SK-N-SH (cell line): ENCODE results near the gene THSD4. TPM values are rescaled to one million over a fixed set of nuclear protein-coding genes. Genes with fewer than 3 reads are reported as not detected.
A peak's percentile ranks its signal among the peaks of the same experiment; 100 is the strongest.

Experiments used
- CTCF ChIA-PET: fragments of 300-600, 350-600 bp; formaldehyde crosslinking; extraction: SDS; loops from one replicate; lab custom pipeline; 2021; lab: Yijun Ruan, JAX
- POLR2A ChIA-PET: fragments of 350-600 bp; sonication (Branson Sonifier 250); formaldehyde crosslinking; extraction: SDS; loops from one replicate; lab custom pipeline; 2020; ENCODE audit warnings: antibody characterized with exemption, inconsistent platforms; lab: Yijun Ruan, JAX
- DNase-seq: peaks from one replicate; pipeline ENCODE4 v3.0.0; 2012
- H2AFZ ChIP-seq: fragments of 200-600 bp; sonication (generic); 2 replicates; pipeline ENCODE4 v1.8.1; 2016; ENCODE audit warnings: antibody characterized with exemption, mild to moderate bottlenecking, low read depth
- H3F3A ChIP-seq: fragments of 200-600 bp; sonication (generic); replicated peaks from 2 replicates; pipeline ENCODE3; 2016; ENCODE audit warnings: antibody characterized with exemption, mild to moderate bottlenecking; ENCODE audit not compliant: insufficient read depth
- H3K27ac ChIP-seq, 2 experiments: fragments of 200-500 bp in 1 of 2; fragments of 200-600 bp in 1 of 2; sonication (Bioruptor generic) in 1 of 2; sonication (generic), shearing (Covaris generic) in 1 of 2; 2 replicates each; pipeline versions ENCODE4 v1.5.1 to v1.6.1; 2014 to 2016; ENCODE audit warnings: low read depth in 2 of 2, inconsistent platforms in 1 of 2, low read length in 1 of 2, mild to moderate bottlenecking in 1 of 2, mixed read lengths in 1 of 2
- H3K27me3 ChIP-seq: fragments of 200-600 bp; sonication (generic), shearing (Covaris generic); 2 replicates; pipeline ENCODE4 v1.6.1; 2016; ENCODE audit warnings: mixed run types; ENCODE audit not compliant: insufficient read depth
- H3K36me3 ChIP-seq, 2 experiments: fragments of 200-500 bp in 1 of 2; fragments of 200-600 bp in 1 of 2; sonication (Bioruptor generic) in 1 of 2; sonication (generic) in 1 of 2; replicated peaks in 1 of 2; 2 replicates each; pipeline versions ENCODE3 to v1.5.1; 2014 to 2016; ENCODE audit warnings: low read length in 1 of 2, mild to moderate bottlenecking in 1 of 2; ENCODE audit not compliant: insufficient read depth in 2 of 2, control insufficient read depth in 1 of 2
- H3K4me1 ChIP-seq, 2 experiments: fragments of 200-500 bp in 1 of 2; fragments of 200-600 bp in 1 of 2; sonication (Bioruptor generic) in 1 of 2; sonication (generic), shearing (Covaris generic) in 1 of 2; 2 replicates each; pipeline versions ENCODE4 v1.5.1 to v1.6.1; 2014 to 2016; ENCODE audit warnings: low read depth in 1 of 2, low read length in 1 of 2, mixed run types in 1 of 2; ENCODE audit not compliant: insufficient read depth in 2 of 2, control insufficient read depth in 1 of 2
- H3K4me2 ChIP-seq: fragments of 200-600 bp; sonication (generic), shearing (Covaris generic); 2 replicates; pipeline ENCODE4 v1.6.1; 2017; ENCODE audit warnings: mixed run types
- H3K4me3 ChIP-seq, 2 experiments: fragments of 200-500 bp in 1 of 2; fragments of 200-600 bp in 1 of 2; sonication (Bioruptor generic) in 1 of 2; sonication (generic), shearing (Covaris generic) in 1 of 2; 2 replicates each; pipeline versions ENCODE4 v1.5.1 to v1.8.1; 2014 to 2016; ENCODE audit warnings: low read depth in 2 of 2, inconsistent platforms in 1 of 2, low read length in 1 of 2, mild to moderate bottlenecking in 1 of 2, mixed read lengths in 1 of 2, moderate library complexity in 1 of 2
- H3K79me2 ChIP-seq: fragments of 200-600 bp; sonication (generic); 2 replicates; pipeline ENCODE4 v1.8.1; 2017; ENCODE audit warnings: mild to moderate bottlenecking; ENCODE audit not compliant: insufficient read depth
- H3K9ac ChIP-seq: fragments of 200-600 bp; sonication (generic); 2 replicates; pipeline ENCODE4 v1.6.1; 2017; ENCODE audit warnings: mixed run types
- H3K9me2 ChIP-seq: fragments of 200-600 bp; sonication (generic); 2 replicates; pipeline ENCODE4 v1.6.1; 2017; ENCODE audit warnings: mixed run types
- H3K9me3 ChIP-seq: fragments of 200-600 bp; sonication (generic); 2 replicates; pipeline ENCODE4 v1.6.1; 2017; ENCODE audit warnings: mixed run types, mild to moderate bottlenecking, moderate library complexity
- H4K20me1 ChIP-seq: fragments of 200-600 bp; sonication (generic); 2 replicates; pipeline ENCODE4 v1.6.1; 2017; ENCODE audit warnings: mild to moderate bottlenecking, mixed run types; ENCODE audit not compliant: insufficient read depth
- EZH2phosphoT487 ChIP-seq: fragments of 200-600 bp; sonication (generic); IDR thresholded peaks from 2 replicates; pipeline ENCODE4 v1.6.1; 2017; ENCODE audit warnings: low read depth, mixed run types, mild to moderate bottlenecking, antibody characterized with exemption, moderate library complexity, borderline replicate concordance
- FOSL2 ChIP-seq: IDR thresholded peaks from 2 replicates; pipeline ENCODE4 v1.4.0; 2012; ENCODE audit warnings: low read depth, mild to moderate bottlenecking, moderate library complexity, borderline replicate concordance
- FOXJ3 ChIP-seq: sonication (generic); formaldehyde crosslinking; IDR thresholded peaks from 2 replicates; pipeline ENCODE4 v1.5.1; 2020; ENCODE audit warnings: mild to moderate bottlenecking, missing genetic modification reagents
- FOXM1 ChIP-seq: IDR thresholded peaks from 2 replicates; pipeline ENCODE4 v1.4.0; 2012; ENCODE audit warnings: low read depth, mild to moderate bottlenecking
- GATA2 ChIP-seq: sonication (generic); formaldehyde crosslinking; IDR thresholded peaks from 2 replicates; pipeline ENCODE4 v1.5.0; 2020; ENCODE audit warnings: mild to moderate bottlenecking, missing genetic modification reagents
- MEF2A ChIP-seq: IDR thresholded peaks from 2 replicates; pipeline ENCODE4 v1.4.0; 2012; ENCODE audit warnings: low read depth, borderline replicate concordance
- NRF1 ChIP-seq: IDR thresholded peaks from 2 replicates; pipeline ENCODE4 v1.6.1; 2012; ENCODE audit warnings: low read depth, mild to moderate bottlenecking, low read length
- POLR2AphosphoS5 ChIP-seq: IDR thresholded peaks from 2 replicates; pipeline ENCODE4 v1.6.1; 2012; ENCODE audit warnings: low read depth, low read length
- RAD21 ChIP-seq: IDR thresholded peaks from 2 replicates; pipeline ENCODE4 v1.6.1; 2012; ENCODE audit warnings: mild to moderate bottlenecking, low read length
- RXRA ChIP-seq: IDR thresholded peaks from 2 replicates; pipeline ENCODE4 v1.4.0; 2012; ENCODE audit warnings: low read depth, mild to moderate bottlenecking, borderline replicate concordance
- SIN3A ChIP-seq: IDR thresholded peaks from 2 replicates; pipeline ENCODE4 v1.6.1; 2012; ENCODE audit warnings: low read depth, mild to moderate bottlenecking, low read length, moderate library complexity, borderline replicate concordance
- SMC3 ChIP-seq: IDR thresholded peaks from 2 replicates; pipeline ENCODE4 v1.6.1; 2012; ENCODE audit warnings: low read depth, low read length, improper control_type of control experiment
- TEAD4 ChIP-seq: IDR thresholded peaks from 2 replicates; pipeline ENCODE4 v1.4.0; 2012; ENCODE audit warnings: mild to moderate bottlenecking, borderline replicate concordance; ENCODE audit not compliant: insufficient read depth
- YY1 ChIP-seq: IDR thresholded peaks from 2 replicates; pipeline ENCODE4 v1.4.0; 2012; ENCODE audit warnings: low read depth, mild to moderate bottlenecking
- WGBS: methylation state at CpG from one replicate; pipeline ENCODE4 v1.1.6; 2017; ENCODE audit warnings: low lambda C conversion rate; 5-methylcytosine and 5-hydroxymethylcytosine counted together
- polyA plus RNA-seq, 3 experiments: library from polyadenylated mRNA; depleted of rRNA; stranded (reverse); fragments of >200 nt; gene quantifications; 2 replicates each; pipeline ENCODE4 v1.2.3, GENCODE V29; 2012
- TF ChIP-seq, protein P1 (sequence below): IDR thresholded peaks from 2 replicates; pipeline ENCODE4; 2012
- TF ChIP-seq, protein P2 (sequence below): fragments of 150-350 bp; IDR thresholded peaks from 2 replicates; pipeline ENCODE4 v1.6.1; 2016; ENCODE audit warnings: mild to moderate bottlenecking, low read depth, low read length
- TF ChIP-seq, protein P3 (sequence below): IDR thresholded peaks from 2 replicates; pipeline ENCODE4 v1.4.0; 2012; ENCODE audit warnings: low read depth
- TF ChIP-seq, protein P4 (sequence below): IDR thresholded peaks from 2 replicates; pipeline ENCODE4 v1.4.0; 2012; ENCODE audit warnings: low read depth, borderline replicate concordance
- TF ChIP-seq, protein P5 (sequence below): IDR thresholded peaks from 2 replicates; pipeline ENCODE4 v1.4.0; 2012; ENCODE audit warnings: low read depth, borderline replicate concordance

The THSD4 gene
- polyA plus RNA-seq, 1 of the 3 experiments (the other 2 are of a cell fraction), result 79.1 TPM

DNA sequence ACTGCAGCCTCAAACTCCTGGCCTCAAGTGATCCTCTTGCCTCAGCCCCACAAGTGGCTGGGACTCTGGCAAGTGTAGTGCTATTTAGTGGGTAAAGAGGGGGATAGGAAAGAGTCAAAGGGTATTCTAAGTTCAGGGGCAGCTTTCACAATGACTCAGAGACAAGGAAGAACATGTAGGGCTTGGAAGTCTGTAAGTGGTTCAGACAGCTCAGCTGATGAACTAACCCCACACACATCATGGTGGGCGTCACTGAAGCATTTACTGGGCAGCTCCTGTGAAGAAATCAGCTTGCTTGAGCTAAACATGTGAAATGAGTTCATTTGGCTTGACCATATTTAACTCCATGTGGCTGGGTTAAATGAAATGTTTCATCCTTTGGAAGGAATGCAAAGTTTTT lies 34.6 kb upstream of the THSD4 start:
- peak overlapping the region; percentile 47; the same call in 1 of the 2 replicates for H3K4me2 ChIP-seq
- no peaks in the 10 kb centered on the region for H3K36me3 ChIP-seq
- TF ChIP-seq, protein P1, sequence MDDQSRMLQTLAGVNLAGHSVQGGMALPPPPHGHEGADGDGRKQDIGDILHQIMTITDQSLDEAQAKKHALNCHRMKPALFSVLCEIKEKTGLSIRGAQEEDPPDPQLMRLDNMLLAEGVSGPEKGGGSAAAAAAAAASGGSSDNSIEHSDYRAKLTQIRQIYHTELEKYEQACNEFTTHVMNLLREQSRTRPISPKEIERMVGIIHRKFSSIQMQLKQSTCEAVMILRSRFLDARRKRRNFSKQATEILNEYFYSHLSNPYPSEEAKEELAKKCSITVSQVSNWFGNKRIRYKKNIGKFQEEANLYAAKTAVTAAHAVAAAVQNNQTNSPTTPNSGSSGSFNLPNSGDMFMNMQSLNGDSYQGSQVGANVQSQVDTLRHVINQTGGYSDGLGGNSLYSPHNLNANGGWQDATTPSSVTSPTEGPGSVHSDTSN, result peak; percentile 37; the same call in 1 of the 2 replicates
- TF ChIP-seq RXRA (peak; percentile 64; the same call in 1 of the 2 replicates), RAD21 (no peak), SMC3 (no peak)
- TF ChIP-seq, all 33 proteins: peak for 2
- H3K9me3 ChIP-seq, result no peaks in the 10 kb centered on the region
- DNase-seq, result no peak
- H3K27me3 ChIP-seq, result no peaks in the 10 kb centered on the region
- no peaks in the 10 kb centered on the region for H4K20me1 ChIP-seq
- no peak overlapping the region for H3K4me3 ChIP-seq
- H3F3A ChIP-seq, result peaks cover 9% of the 10 kb centered on the region
- 57% methylated on average over 1 of the region's 1 CpG for WGBS
- H3K9ac ChIP-seq, result no peak overlapping the region; the same call in 1 of the 2 replicates
- no peaks in the 10 kb centered on the region for H3K79me2 ChIP-seq
- H3K4me1 ChIP-seq, result peaks cover 0 to 11% of the 10 kb centered on the region in 2 experiments; a peak in 1 of 4 replicates
- no peaks in the 10 kb centered on the region for H3K9me2 ChIP-seq
- H3K27ac ChIP-seq, result peak overlapping the region in 1 of 2 experiments; percentile 92; a peak in 2 of 4 replicates
- no peak overlapping the region for H2AFZ ChIP-seq
- CTCF ChIA-PET, result interaction anchor here (0.9 kb wide), 1 partner anchor 360 kb away, joined by 3 read pairs; no protein-coding TSS in a partner anchor
- POLR2A ChIA-PET, result no interaction called here

DNA sequence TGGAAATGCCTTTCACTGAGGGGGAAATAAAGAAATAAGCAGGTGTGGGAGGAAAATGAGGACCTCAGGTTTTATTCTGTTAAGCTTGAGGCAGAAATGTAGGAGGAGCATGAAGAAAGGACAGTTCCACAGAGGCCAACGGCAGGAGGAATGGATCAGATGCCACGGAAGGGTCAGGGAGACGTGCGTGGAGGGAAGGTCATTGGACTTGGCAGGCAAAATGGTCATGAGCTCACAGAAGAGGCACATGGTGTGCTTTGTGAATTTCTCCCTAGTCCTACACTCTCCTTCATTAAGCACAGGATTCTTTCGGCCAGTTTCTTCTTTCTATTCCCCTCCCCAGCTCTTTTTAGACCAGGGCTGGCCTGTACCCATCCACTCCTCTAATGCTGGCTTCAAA lies 32.5 kb upstream of the THSD4 start:
- ChIA-PET CTCF (interaction anchor here (0.5 kb wide), 1 partner anchor 58 kb away, joined by 3 read pairs; no protein-coding TSS in a partner anchor), POLR2A (no interaction called here)
- Histone ChIP-seq H3K4me1 (peaks cover 0 to 11% of the 10 kb centered on the region in 2 experiments; a peak in 1 of 4 replicates), H3K9ac (no peak overlapping the region), H3F3A (peaks cover 9% of the 10 kb centered on the region), H3K79me2 (no peaks in the 10 kb centered on the region), H3K9me3 (peaks cover 3% of the 10 kb centered on the region; the same call in 1 of the 2 replicates), H3K4me2 (no peak overlapping the region), H3K4me3 (no peak overlapping the region), H3K27me3 (no peaks in the 10 kb centered on the region), H3K36me3 (no peaks in the 10 kb centered on the region), H3K9me2 (no peaks in the 10 kb centered on the region), H4K20me1 (no peaks in the 10 kb centered on the region), H2AFZ (no peak overlapping the region), H3K27ac (no peak overlapping the region)
- WGBS, result 78% methylated on average over 5 of the region's 5 CpGs
- no peak for DNase-seq
- TF ChIP-seq, protein P1, result no peak
- TF ChIP-seq NRF1 (no peak), POLR2AphosphoS5 (no peak), GATA2 (no peak), RAD21 (no peak), MEF2A (no peak), EZH2phosphoT487 (no peak), FOSL2 (no peak), SIN3A (no peak), YY1 (no peak), FOXJ3 (CRISPR knock-in tag) (no peak), FOXM1 (no peak), TEAD4 (no peak)
- TF ChIP-seq, protein P2, sequence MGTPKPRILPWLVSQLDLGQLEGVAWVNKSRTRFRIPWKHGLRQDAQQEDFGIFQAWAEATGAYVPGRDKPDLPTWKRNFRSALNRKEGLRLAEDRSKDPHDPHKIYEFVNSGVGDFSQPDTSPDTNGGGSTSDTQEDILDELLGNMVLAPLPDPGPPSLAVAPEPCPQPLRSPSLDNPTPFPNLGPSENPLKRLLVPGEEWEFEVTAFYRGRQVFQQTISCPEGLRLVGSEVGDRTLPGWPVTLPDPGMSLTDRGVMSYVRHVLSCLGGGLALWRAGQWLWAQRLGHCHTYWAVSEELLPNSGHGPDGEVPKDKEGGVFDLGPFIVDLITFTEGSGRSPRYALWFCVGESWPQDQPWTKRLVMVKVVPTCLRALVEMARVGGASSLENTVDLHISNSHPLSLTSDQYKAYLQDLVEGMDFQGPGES, result no peak
- TF ChIP-seq, protein P3, sequence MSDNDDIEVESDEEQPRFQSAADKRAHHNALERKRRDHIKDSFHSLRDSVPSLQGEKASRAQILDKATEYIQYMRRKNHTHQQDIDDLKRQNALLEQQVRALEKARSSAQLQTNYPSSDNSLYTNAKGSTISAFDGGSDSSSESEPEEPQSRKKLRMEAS, result no peak
- TF ChIP-seq, protein P4, sequence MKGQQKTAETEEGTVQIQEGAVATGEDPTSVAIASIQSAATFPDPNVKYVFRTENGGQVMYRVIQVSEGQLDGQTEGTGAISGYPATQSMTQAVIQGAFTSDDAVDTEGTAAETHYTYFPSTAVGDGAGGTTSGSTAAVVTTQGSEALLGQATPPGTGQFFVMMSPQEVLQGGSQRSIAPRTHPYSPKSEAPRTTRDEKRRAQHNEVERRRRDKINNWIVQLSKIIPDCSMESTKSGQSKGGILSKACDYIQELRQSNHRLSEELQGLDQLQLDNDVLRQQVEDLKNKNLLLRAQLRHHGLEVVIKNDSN, result no peak
- TF ChIP-seq, protein P5, sequence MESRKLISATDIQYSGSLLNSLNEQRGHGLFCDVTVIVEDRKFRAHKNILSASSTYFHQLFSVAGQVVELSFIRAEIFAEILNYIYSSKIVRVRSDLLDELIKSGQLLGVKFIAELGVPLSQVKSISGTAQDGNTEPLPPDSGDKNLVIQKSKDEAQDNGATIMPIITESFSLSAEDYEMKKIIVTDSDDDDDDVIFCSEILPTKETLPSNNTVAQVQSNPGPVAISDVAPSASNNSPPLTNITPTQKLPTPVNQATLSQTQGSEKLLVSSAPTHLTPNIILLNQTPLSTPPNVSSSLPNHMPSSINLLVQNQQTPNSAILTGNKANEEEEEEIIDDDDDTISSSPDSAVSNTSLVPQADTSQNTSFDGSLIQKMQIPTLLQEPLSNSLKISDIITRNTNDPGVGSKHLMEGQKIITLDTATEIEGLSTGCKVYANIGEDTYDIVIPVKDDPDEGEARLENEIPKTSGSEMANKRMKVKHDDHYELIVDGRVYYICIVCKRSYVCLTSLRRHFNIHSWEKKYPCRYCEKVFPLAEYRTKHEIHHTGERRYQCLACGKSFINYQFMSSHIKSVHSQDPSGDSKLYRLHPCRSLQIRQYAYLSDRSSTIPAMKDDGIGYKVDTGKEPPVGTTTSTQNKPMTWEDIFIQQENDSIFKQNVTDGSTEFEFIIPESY, result no peak
